Measurements from ENCODE around the gene CAPZB.

Gene CAPZB

GRCh38 chr1:19371226-19372135 is 113.9 kb downstream of the CAPZB start:
- DNase-seq (ENCODE audit: low read depth in 2 of 3, low spot score in 1 of 3): no peak

GRCh38 chr1:19370453-19371170 is 114.7 kb downstream of the CAPZB start:
- no peak for DNase-seq (ENCODE audit: low read depth in 2 of 3, low spot score in 1 of 3)

DNA sequence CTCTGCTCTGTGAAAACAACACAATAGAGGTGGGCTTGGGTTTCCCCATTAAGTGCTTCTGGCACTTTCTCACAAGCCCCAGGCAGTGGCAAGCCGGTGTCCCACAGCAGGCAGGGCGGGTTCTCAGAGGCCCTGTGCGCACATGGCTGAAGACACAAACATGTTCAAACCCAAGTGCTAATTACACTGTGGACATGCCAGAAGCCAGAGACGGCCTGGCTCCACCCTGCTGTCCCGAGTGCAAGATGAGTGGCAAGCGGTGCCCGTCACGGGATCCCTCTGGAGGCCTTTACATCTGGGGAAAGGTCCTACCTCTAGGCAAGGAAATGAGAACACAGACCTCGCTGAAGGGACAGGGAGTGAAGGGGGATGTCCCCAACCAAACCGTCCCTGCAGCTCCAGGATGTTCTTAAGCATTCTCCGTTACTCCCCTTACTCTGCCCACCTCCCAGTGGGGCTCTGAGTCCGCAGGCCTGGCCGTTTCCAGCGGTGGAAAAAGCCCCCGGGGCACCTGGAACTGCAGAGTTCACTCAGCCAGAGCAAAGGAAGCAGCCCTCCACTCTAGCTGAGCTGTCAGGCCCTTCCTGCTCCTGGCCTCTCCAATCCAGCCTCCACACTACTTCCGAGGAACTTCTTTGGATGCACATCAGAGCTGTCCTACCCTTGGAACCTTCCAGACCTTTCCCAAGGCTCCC is 115.8 kb downstream of the CAPZB start:
- DNase-seq (ENCODE audit: low read depth in 2 of 3, low spot score in 1 of 3): no peak

DNA sequence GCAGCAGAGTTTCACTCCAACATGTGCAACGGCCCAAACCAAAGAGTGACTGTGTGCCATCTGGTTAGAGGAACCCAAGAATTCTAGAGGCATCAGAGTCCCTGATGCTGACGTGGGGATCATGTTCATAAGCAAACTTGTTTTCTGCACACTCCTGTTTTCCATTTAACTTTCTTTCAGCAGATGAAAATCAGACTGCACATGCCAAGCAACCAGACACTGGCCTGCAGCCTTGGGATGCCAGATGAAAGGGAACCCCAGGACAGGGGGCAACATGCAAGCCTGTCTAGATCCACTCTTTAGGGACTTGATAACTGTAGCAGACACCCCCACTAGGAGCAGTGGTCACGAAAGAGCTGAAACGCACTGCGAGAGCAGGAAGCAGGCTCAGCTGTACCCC is 116.4 kb downstream of the CAPZB start:
- no peak for DNase-seq (ENCODE audit: low read depth in 2 of 3, low spot score in 1 of 3)

DNA sequence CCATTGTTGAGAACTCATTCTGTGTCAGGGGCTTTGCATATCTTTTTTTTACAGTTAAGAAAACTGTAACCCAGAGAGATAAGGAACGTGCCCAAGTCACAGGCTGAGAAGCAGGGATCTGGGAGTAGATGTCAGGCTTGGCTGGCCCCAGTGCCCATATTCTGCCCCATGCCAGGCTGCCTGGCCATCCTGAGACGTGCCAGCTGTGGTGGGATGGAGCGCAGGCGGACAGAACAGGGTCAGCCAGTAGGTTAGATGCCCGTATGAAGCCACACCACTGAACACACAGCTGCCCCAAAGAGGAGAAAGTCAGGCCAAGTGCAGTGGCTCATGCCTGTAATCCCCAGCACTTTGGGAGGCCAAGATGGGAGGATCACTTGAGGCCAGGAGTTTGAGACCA is 117.3 kb downstream of the CAPZB start:
- no peak for DNase-seq (ENCODE audit: low read depth in 2 of 3, low spot score in 1 of 3)

DNA sequence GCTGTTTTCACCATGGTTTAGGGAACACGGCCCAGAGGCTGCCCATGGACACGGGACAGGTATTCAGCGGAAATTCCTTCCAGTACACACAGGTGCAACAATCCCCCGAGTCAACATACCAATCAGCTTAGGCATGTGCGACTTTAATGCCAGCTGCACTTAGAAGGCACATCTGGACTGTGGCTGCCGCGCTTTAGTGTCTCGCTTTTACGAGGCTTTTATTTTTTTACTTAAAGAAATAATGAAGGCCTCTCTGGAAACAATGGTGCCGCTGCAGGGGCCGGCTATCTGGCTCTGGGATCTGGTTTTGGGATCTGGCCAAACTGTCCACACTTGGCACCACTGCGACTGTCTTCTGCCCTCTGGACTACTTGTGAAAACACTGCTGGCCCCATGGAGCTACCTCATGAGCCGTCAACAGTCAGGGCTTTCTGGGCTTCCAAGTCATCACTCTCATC is 117.7 kb downstream of the CAPZB start:
- DNase-seq (ENCODE audit: low read depth in 2 of 3, low spot score in 1 of 3): no peak

GRCh38 chr1:19366599-19367536 is 118.5 kb downstream of the CAPZB start:
- DNase-seq (ENCODE audit: low read depth in 2 of 3, low spot score in 1 of 3): no peak

DNA sequence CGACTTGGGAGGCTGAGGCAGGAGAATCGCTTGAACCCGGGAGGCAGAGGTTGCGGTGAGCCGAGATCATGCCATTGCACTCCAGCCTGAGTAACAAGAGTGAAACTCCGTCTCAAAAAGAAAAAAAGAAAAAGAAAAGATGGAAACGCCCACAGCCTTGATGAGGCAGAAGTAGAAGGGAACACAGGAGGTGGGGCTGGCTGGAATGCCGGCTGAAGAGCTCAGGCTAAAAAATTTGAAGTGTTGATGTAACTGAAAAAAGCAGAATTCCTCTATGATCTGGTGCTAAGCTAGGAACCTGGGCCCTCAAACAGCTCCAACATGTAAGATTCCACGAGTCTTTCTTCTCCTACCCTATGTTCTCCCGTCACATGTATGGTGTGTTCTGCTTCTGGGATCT is 119.6 kb downstream of the CAPZB start:
- DNase-seq (ENCODE audit: low read depth in 2 of 3, low spot score in 1 of 3): no peak

GRCh38 chr1:19363536-19364152 is 121.7 kb downstream of the CAPZB start:
- no peak for DNase-seq (ENCODE audit: low read depth in 2 of 3, low spot score in 1 of 3)

- no peak for DNase-seq (ENCODE audit: low read depth in 2 of 3, low spot score in 1 of 3)
Observed at GRCh38 chr1:19361611-19362147, 123.7 kb downstream of the CAPZB start.

DNA sequence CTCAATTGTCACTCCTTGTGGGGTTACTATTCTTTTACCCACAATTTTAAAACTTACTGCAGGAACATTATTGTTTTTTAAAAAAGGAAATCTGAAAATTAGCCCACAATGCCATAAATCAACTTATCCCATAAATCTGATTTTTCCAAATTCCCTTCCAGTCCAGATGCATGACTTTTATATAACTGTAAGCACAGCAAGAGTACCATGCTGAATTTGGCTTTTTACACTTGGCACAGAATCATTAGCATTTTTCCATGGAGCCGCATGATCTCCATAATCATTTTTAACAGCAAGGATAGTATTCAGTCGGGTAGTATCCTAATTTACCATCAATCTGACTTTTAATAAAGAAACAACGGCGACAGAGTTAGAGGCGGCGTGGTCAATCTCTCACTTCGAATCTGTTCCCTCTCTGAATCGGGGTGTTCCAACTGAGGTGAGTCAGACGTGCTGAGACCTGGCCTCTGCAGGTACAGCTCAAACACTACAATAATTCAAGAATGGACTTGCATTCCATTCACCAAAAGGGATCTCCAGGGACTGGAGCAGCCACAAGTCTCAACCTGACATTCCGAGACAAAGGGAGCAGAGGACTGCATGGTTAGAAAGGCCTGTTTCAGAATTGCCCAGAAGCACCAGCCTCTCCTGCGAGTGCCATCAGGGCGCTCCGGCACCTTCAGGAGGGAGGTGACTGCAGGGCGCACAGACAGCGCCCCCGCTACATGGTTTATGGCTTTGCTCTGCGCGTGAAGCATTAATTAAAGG is 124.3 kb downstream of the CAPZB start:
- no peak for DNase-seq (ENCODE audit: low read depth in 2 of 3, low spot score in 1 of 3)

- DNase-seq (ENCODE audit: low read depth in 2 of 3, low spot score in 1 of 3): no peak
Observed at GRCh38 chr1:19360432-19360831, 124.9 kb downstream of the CAPZB start.

DNA sequence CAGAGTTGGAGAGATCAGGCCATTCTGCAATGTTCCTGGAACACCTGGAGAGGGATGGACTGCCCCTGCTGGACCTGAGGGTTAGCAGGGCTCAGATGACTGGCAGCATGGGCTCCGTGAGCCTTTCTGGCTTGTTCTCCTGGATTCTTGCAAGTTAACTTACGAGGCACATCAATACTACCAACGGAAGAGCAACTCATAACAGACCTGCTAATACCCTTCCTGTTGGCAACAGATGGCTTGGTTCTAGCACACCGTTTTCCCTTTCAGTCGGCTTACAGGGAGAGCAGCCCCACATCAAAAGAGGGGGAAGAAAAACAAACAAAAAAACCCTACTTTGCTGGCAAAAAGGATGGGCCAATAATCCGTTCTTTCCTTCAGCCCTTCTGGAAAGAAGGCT is 125.3 kb downstream of the CAPZB start:
- DNase-seq (ENCODE audit: low read depth in 2 of 3, low spot score in 1 of 3): no peak

DNA sequence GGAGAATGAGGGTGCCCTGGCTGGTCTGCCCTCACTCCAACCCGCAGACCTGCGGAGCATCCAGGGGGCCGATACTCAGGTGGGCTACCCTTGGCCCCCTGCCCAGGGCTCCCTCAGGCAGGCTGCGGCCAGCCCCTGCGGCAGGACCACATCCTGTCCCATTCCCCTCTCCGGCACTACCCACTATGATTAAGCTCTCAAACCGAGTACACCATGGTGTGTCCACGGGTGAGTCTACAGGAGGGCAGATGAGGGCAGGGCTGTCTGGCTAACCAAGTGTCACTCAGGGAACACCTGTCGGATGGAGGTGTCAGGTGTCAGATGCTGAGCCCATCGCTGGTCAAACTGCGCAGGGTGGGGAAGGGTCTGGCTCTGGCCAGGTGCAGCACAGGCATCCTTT is 126.0 kb downstream of the CAPZB start:
- DNase-seq (ENCODE audit: low read depth in 2 of 3, low spot score in 1 of 3): no peak

DNA sequence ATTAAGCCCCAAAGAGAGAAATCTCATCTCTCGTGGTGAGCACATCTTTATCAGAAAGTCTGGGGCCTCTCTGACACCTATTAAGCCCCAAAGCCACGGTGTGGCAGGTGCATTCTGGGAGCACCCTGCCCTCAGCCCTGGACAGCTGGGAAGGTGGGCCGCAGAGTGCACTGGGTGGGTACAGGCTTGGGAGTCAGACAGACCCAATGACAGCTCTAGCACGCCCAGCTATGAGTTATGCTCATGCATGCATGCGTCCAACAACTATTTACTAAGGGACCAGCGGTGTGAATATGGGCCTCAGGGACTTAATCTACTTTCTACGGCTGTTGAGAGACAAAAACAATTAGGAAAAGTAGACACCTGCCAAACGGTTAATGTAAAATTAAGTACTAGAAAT is 126.6 kb downstream of the CAPZB start:
- DNase-seq (ENCODE audit: low read depth in 2 of 3, low spot score in 1 of 3): no peak

- DNase-seq (ENCODE audit: low read depth in 2 of 3, low spot score in 1 of 3): no peak
Observed at GRCh38 chr1:19357299-19357986, 127.9 kb downstream of the CAPZB start.

DNA sequence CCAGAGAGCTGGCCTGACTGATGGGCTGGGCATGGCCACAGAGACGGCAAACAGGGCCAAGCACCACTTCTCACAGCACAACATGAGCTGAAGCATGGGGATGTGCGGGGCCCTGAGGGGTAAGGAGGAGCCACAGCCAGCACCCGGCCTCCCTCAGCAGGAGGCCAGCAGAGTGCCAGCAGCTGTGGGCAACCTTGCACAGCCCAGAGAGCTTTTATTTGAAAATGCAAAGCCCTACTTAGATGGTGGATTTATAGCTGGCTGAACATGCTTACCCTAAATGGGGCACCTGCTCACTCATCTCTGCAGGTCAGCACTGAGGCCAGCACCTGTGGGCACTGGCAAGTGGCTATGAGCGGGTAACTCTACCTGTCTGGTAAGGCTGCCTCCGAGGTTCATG is 129.1 kb downstream of the CAPZB start:
- DNase-seq (ENCODE audit: low read depth in 2 of 3, low spot score in 1 of 3): no peak

GRCh38 chr1:19354531-19354981 is 130.8 kb downstream of the CAPZB start:
- DNase-seq (ENCODE audit: low read depth in 2 of 3, low spot score in 1 of 3): no peak

DNA sequence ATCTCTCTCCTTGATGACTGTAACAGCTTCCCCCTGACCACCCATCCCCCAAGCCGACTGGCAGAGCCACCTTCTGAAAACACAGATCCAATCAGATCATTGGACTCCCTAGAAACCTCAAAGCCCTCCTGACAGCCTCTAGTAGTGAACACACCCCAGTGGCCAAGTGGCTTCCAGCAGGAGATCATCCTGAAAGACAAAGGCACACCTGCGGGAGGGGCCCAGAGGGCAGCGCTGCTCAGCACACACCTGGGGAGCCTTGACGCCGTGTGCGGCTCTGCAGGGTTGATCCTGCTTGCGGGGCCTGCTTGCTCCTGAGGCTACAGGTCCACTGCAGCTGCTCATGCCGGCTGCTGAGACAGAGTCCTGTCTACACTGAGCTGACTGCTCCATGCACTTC is 131.7 kb downstream of the CAPZB start:
- DNase-seq (ENCODE audit: low read depth in 2 of 3, low spot score in 1 of 3): no peak

Data from stimulated activated CD4-positive, alpha-beta T cell treated with anti-CD3 and anti-CD28 coated beads, Interleukin-12 subunit alpha, Interleukin-12 subunit beta, amount 100 ng/mL, for 48 hours (primary cell).